A549 treated with RU486 at 1 μM for 4 hours (cell line): ENCODE data around the gene CHIA. TPM values are rescaled to one million over a fixed set of nuclear protein-coding genes. Genes with fewer than 3 reads are reported as not detected.

Experiments used
- total RNA-seq: library from RNA; stranded (reverse); fragments of 200-300 nt; extraction: Qiagen RNA extraction; gene quantifications from 5 replicates; pipeline ENCODE4 v1.2.3, GENCODE V29; 2022; ENCODE audit warnings: low read depth

CHIA gene
- total RNA-seq = not detected in 5 replicates

DNA sequence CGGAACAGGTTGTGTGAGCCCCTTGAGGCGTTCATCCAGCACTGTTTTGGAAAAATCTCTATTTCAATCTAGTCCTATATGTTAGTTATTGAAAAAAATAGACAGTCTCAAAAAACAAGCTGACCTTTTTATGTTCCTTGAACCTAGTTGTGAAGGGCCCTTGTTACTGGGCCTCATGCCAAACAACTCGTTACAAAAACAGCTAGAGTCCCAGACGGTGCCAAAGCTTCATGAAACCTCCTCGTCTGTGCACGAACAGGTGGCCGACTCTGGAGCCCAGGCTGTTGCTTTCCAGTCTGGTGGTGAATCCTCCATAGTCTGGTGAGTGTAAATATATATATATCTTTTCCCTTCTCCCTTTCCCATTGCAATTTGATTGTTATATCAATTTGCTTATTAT, at the start of gene CHIA:
TSS of gene CHIA (plus strand) at position 222 of the 400 bp plus-strand sequence. CDS start 19,617 bp downstream, outside the sequence.

Other genes with a start within 250 kb of the CHIA start
- 12.1 to 24.2 TPM (median 22.1 TPM) in 5 replicates for gene DRAM2, start 150.8 kb upstream of the CHIA start, total RNA-seq
- 9.3 to 13.1 TPM (median 11.9 TPM) in 5 replicates for gene CEPT1, start 150.6 kb upstream of the CHIA start, total RNA-seq
- 0.80 to 1.9 TPM (median 1.5 TPM) in 5 replicates for gene DENND2D, start 90.2 kb upstream of the CHIA start, total RNA-seq
- 0.15 to 0.64 TPM (median 0.41 TPM) in 4 of 5 replicates, not detected in the other for gene CHI3L2, start 63.1 kb upstream of the CHIA start, total RNA-seq
- gene OVGP1, start 136.9 kb downstream of the CHIA start, total RNA-seq = 1.1 to 1.4 TPM (median 1.3 TPM) in 5 replicates
- 31.2 to 58.2 TPM (median 49.1 TPM) in 5 replicates for gene WDR77, start 158.4 kb downstream of the CHIA start, total RNA-seq
- 231 to 276 TPM (median 253 TPM) in 5 replicates for gene ATP5PB, start 158.6 kb downstream of the CHIA start, total RNA-seq
- gene C1orf162, start 183.1 kb downstream of the CHIA start, total RNA-seq = 0.10 to 0.34 TPM (median 0.13 TPM) in 4 of 5 replicates, not detected in the other
- gene ADORA3, start 212.8 kb downstream of the CHIA start, total RNA-seq = not detected in 5 replicates
- not detected in 5 replicates for gene TMIGD3, start 212.8 kb downstream of the CHIA start, total RNA-seq